OCI-LY1 (cell line): ENCODE data around the gene ENTPD2.

ENCODE experiments used
- H2AFZ ChIP-seq: fragments of 200-600 bp; sonication (generic), shearing (Covaris generic); 2 replicates; pipeline ENCODE4 v1.6.0; 2014; ENCODE audit warnings: antibody characterized with exemption, mild to moderate bottlenecking, low read length
- H3F3A ChIP-seq: fragments of 200-600 bp; sonication (generic), shearing (Covaris generic); 2 replicates; pipeline ENCODE4 v1.6.0; 2014; ENCODE audit warnings: mild to moderate bottlenecking, antibody characterized with exemption, low read length, moderate library complexity; ENCODE audit not compliant: insufficient read depth
- H3K27ac ChIP-seq: fragments of 200-600 bp; sonication (generic); 2 replicates; pipeline ENCODE4 v1.5.1; 2014; ENCODE audit warnings: low read length, mixed run types, mild to moderate bottlenecking, low read depth; ENCODE audit not compliant: poor library complexity, severe bottlenecking
- H3K27me3 ChIP-seq: fragments of 200-600 bp; sonication (generic); 2 replicates; pipeline ENCODE4 v1.6.0; 2014; ENCODE audit warnings: antibody characterized with exemption, mild to moderate bottlenecking, low read length, moderate library complexity; ENCODE audit not compliant: insufficient read depth
- H3K36me3 ChIP-seq: fragments of 200-600 bp; sonication (generic); 2 replicates; pipeline ENCODE4 v1.6.1; 2014; ENCODE audit warnings: mild to moderate bottlenecking, antibody characterized with exemption, low read length, moderate library complexity, mixed read lengths; ENCODE audit not compliant: insufficient read depth
- H3K4me1 ChIP-seq: fragments of 200-600 bp; sonication (generic); 2 replicates; pipeline ENCODE4 v1.5.1; 2014; ENCODE audit warnings: mild to moderate bottlenecking, low read length, moderate library complexity; ENCODE audit not compliant: insufficient read depth, severe bottlenecking
- H3K4me2 ChIP-seq: fragments of 200-600 bp; sonication (generic), shearing (Covaris generic); 2 replicates; pipeline ENCODE4 v1.6.1; 2014; ENCODE audit warnings: low read length
- H3K4me3 ChIP-seq: fragments of 200-600 bp; sonication (generic); 2 replicates; pipeline ENCODE4 v1.5.1; 2014; ENCODE audit warnings: low read length, low read depth, mild to moderate bottlenecking, mixed read lengths; ENCODE audit not compliant: poor library complexity, severe bottlenecking
- H3K79me2 ChIP-seq: fragments of 200-600 bp; shearing (Covaris generic); 2 replicates; pipeline ENCODE4 v1.6.1; 2016; ENCODE audit warnings: mixed run types, low read length, mixed read lengths; ENCODE audit not compliant: insufficient read depth
- H3K9ac ChIP-seq: fragments of 200-600 bp; sonication (generic), shearing (Covaris generic); 2 replicates; pipeline ENCODE4 v1.6.1; 2014; ENCODE audit warnings: mild to moderate bottlenecking, low read length, mixed read lengths
- H3K9me2 ChIP-seq: fragments of 200-600 bp; sonication (generic), shearing (Covaris generic); 2 replicates; pipeline ENCODE4 v1.6.1; 2014; ENCODE audit warnings: low read depth, mild to moderate bottlenecking, low read length, mixed read lengths
- H3K9me3 ChIP-seq: fragments of 200-600 bp; shearing (Covaris generic); 2 replicates; pipeline ENCODE4 v1.6.1; 2014; ENCODE audit warnings: low read length, mixed read lengths
- H4K20me1 ChIP-seq: fragments of 200-600 bp; sonication (generic), shearing (Covaris generic); 2 replicates; pipeline ENCODE4 v1.6.0; 2016; ENCODE audit warnings: mild to moderate bottlenecking, low read length; ENCODE audit not compliant: insufficient read depth
- EZH2 ChIP-seq: fragments of 200-600 bp; sonication (generic), shearing (Covaris generic); IDR thresholded peaks from 2 replicates; pipeline ENCODE4 v1.8.0; 2017; ENCODE audit warnings: borderline replicate concordance, mixed run types, mild to moderate bottlenecking, antibody characterized with exemption, low read length, moderate library complexity, mixed read lengths
- TF ChIP-seq, protein P1 (sequence below): fragments of 200-600 bp; sonication (generic), shearing (Covaris generic); IDR thresholded peaks from 2 replicates; pipeline ENCODE4 v1.5.1; 2017; ENCODE audit warnings: mild to moderate bottlenecking, antibody characterized with exemption, low read length, moderate library complexity, mixed read lengths

ENTPD2 gene

DNA sequence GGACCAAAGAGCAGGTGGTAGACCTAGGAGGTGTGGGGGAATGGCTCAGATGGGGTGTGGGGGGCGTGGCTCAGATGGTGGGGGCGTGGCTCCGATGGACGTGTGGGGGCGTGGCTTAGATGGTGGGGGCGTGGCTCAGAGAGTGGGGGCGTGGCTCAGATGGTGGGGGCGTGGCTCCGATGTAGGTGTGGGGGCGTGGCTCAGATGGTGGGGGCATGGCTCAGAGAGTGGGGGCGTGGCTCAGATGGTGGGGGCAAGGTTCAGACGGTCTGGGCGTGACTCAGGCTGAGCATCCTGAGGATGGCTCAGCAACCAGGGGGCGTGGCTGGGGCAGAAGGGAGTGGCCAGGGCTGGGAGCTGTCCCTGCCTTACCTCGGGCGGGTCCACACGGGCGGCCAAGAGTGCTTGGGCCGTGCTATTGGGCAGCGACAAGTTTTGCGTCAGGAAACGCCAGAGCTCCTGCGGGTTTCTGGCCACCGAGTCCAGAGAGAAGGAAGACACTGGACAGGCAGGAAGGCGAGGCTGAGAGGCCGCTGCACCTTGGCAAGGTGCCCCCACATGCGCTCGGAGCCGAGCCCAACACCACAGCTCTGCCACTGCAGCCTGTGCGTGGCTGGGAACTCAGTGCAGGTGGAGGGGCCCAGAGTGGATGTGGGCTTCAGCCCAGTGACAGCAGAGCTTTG, 31.7 kb downstream of the ENTPD2 start:
- H3K4me1 ChIP-seq, result peaks cover 10% of the 10 kb centered on the region
- no peak for TF ChIP-seq EZH2
- TF ChIP-seq, protein P1, sequence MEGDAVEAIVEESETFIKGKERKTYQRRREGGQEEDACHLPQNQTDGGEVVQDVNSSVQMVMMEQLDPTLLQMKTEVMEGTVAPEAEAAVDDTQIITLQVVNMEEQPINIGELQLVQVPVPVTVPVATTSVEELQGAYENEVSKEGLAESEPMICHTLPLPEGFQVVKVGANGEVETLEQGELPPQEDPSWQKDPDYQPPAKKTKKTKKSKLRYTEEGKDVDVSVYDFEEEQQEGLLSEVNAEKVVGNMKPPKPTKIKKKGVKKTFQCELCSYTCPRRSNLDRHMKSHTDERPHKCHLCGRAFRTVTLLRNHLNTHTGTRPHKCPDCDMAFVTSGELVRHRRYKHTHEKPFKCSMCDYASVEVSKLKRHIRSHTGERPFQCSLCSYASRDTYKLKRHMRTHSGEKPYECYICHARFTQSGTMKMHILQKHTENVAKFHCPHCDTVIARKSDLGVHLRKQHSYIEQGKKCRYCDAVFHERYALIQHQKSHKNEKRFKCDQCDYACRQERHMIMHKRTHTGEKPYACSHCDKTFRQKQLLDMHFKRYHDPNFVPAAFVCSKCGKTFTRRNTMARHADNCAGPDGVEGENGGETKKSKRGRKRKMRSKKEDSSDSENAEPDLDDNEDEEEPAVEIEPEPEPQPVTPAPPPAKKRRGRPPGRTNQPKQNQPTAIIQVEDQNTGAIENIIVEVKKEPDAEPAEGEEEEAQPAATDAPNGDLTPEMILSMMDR, result no peak
- H2AFZ ChIP-seq, result no peak overlapping the region
- H3K9me3 ChIP-seq, result no peaks in the 10 kb centered on the region
- H3K79me2 ChIP-seq, result no peaks in the 10 kb centered on the region
- no peak overlapping the region for H3K4me3 ChIP-seq
- no peaks in the 10 kb centered on the region for H4K20me1 ChIP-seq
- H3F3A ChIP-seq, result no peaks in the 10 kb centered on the region
- H3K27me3 ChIP-seq, result peaks cover 3% of the 10 kb centered on the region; the same call in 1 of the 2 replicates
- no peak overlapping the region for H3K27ac ChIP-seq
- H3K4me2 ChIP-seq, result no peak overlapping the region
- no peak overlapping the region for H3K9ac ChIP-seq
- H3K36me3 ChIP-seq, result no peaks in the 10 kb centered on the region
- H3K9me2 ChIP-seq, result no peaks in the 10 kb centered on the region

DNA sequence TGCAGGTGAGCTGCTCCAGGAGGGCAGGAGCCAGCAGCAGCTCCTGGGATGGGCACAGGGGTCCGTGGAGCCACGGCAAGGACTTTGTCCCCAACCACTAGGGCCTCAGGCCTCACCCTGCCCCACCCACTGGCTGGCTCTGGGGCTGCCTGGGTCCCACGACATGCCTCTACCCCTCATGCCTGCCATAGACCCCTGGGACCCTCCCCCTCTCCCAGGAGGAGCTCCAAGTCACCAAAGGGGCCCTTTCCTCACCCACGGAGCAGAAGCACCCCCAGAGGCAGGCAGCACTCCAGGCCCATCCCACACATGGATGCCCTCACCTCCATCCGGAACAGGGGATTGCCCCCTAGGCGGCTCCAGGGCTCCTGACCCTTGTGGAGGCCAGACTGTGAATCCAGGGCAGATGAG, 32.3 kb downstream of the ENTPD2 start:
- TF ChIP-seq, protein P1, result no peak
- TF ChIP-seq EZH2, result no peak
- Histone ChIP-seq H4K20me1 (no peaks in the 10 kb centered on the region), H3K4me2 (no peak overlapping the region)

DNA sequence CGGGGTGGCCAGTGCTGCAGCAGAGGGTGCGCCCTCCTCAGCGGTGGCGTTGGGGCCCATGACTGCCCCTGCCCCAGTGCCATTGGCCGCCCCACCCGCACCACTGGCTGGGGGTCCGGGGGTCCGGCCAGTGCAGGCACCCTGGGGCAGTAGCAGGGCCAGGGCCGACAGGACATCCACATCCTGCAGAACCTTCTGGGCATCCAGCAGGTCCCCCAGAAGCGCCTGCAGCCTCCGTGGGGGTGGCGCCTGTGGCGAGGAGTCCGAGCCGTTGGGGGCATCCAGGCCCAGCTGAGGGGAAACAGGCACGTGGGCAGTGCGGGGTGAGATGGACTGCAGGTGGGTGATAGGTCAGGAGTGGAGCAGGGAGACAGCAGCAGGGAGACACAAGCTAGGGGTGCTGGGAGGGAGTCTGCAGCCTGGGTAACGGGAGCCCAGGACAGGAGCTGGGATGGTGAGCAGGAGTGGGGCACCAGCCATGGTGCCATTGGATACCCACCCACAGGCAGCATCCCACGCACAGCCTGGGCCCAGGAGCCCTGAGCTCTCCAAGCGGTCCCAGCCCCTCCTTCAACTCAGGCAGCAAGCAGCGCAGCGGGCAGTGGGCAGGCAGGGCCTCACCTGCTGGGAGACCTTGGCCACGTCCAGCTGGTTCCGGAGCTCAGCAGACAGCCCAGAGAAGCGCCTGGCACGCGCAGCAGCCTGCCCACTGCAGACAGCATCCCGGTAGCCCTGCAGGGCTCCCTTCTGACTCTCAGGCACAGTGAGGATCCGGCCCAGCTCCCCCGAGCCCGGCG, 32.9 kb downstream of the ENTPD2 start:
- no peak overlapping the region for H2AFZ ChIP-seq
- no peak overlapping the region for H3K9ac ChIP-seq
- H3K27ac ChIP-seq, result no peak overlapping the region
- no peaks in the 10 kb centered on the region for H3K9me2 ChIP-seq
- H3K27me3 ChIP-seq, result no peaks in the 10 kb centered on the region
- no peak overlapping the region for H3K4me3 ChIP-seq
- H3K36me3 ChIP-seq, result no peaks in the 10 kb centered on the region
- no peaks in the 10 kb centered on the region for H3K79me2 ChIP-seq
- no peak overlapping the region for H3K4me2 ChIP-seq
- no peaks in the 10 kb centered on the region for H3K9me3 ChIP-seq
- TF ChIP-seq, protein P1, result no peak
- no peak for TF ChIP-seq EZH2
- H3K4me1 ChIP-seq, result peaks cover 7% of the 10 kb centered on the region
- H4K20me1 ChIP-seq, result no peaks in the 10 kb centered on the region
- H3F3A ChIP-seq, result no peaks in the 10 kb centered on the region

More for the DNA sequence above, 32.3 kb downstream of the ENTPD2 start:
- H3K27me3 ChIP-seq, result no peaks in the 10 kb centered on the region
- H3K4me1 ChIP-seq, result peaks cover 10% of the 10 kb centered on the region
- no peak overlapping the region for H3K9ac ChIP-seq
- no peak overlapping the region for H3K27ac ChIP-seq
- H3K9me3 ChIP-seq, result no peaks in the 10 kb centered on the region
- no peaks in the 10 kb centered on the region for H3K9me2 ChIP-seq
- H3K79me2 ChIP-seq, result no peaks in the 10 kb centered on the region
- H3K36me3 ChIP-seq, result no peaks in the 10 kb centered on the region
- no peak overlapping the region for H2AFZ ChIP-seq
- no peak overlapping the region for H3K4me3 ChIP-seq
- no peaks in the 10 kb centered on the region for H3F3A ChIP-seq
